CD14-positive monocyte (primary cell): ENCODE measurements around the gene NUP62. TPM values are rescaled to one million over a fixed set of nuclear protein-coding genes. Genes with fewer than 3 reads are reported as not detected.
A peak's percentile ranks its signal among the peaks of the same experiment; 100 is the strongest.

Experiments
- DNase-seq, 3 donors: peaks; one replicate each; pipeline ENCODE4 v3.0.0-alpha.2; 2011 to 2022
- H2AFZ ChIP-seq: 2 replicates; pipeline ENCODE4 v1.6.0; 2012; ENCODE audit warnings: mild to moderate bottlenecking, low read depth, low read length, inconsistent platforms; ENCODE audit not compliant: insufficient read depth, poor library complexity, severe bottlenecking
- H3K27ac ChIP-seq, 2 donors: 1 replicate in 1 of 2; 2 replicates in 1 of 2; pipeline ENCODE4 v1.5.1; 2012 to 2013; ENCODE audit warnings: low read length in 2 of 2, control low read depth in 1 of 2, inconsistent platforms in 1 of 2, low read depth in 1 of 2, mild to moderate bottlenecking in 1 of 2
- H3K27me3 ChIP-seq, 2 donors: one replicate each; pipeline versions ENCODE4 v1.6.0 to v1.6.1; 2011 to 2013; ENCODE audit warnings: low read length in 2 of 2; ENCODE audit not compliant: control insufficient read depth in 2 of 2, insufficient read depth in 2 of 2
- H3K36me3 ChIP-seq, 2 donors: replicated peaks in 1 of 2; 1 replicate in 1 of 2; 2 replicates in 1 of 2; pipeline versions ENCODE4 v1.5.1 to v1.6.1; 2012 to 2013; ENCODE audit warnings: low read length in 2 of 2, control low read depth in 1 of 2, inconsistent platforms in 1 of 2, mild to moderate bottlenecking in 1 of 2; ENCODE audit not compliant: insufficient read depth in 2 of 2, control insufficient read depth in 1 of 2
- H3K4me1 ChIP-seq, 2 donors: 1 replicate in 1 of 2; 2 replicates in 1 of 2; pipeline versions ENCODE4 v1.5.1 to v1.6.1; 2012 to 2013; ENCODE audit warnings: low read length in 2 of 2, control low read depth in 1 of 2, inconsistent platforms in 1 of 2, mild to moderate bottlenecking in 1 of 2, moderate library complexity in 1 of 2; ENCODE audit not compliant: insufficient read depth in 2 of 2, control insufficient read depth in 1 of 2
- H3K4me2 ChIP-seq: replicated peaks from 2 replicates; pipeline ENCODE3; 2012; ENCODE audit warnings: low read length, moderate library complexity, mild to moderate bottlenecking; ENCODE audit not compliant: poor library complexity, severe bottlenecking; ENCODE audit errors: extremely low read depth
- H3K4me3 ChIP-seq, 3 experiments: fragments of 200-600 bp in 1 of 3; sonication (generic) in 1 of 3; replicated peaks in 1 of 3; 1 replicate in 2 of 3; 2 replicates in 1 of 3; pipeline ENCODE4 v1.5.1; 2011 to 2013; ENCODE audit warnings: low read length in 3 of 3, mild to moderate bottlenecking in 3 of 3, control low read depth in 2 of 3, low read depth in 2 of 3, inconsistent platforms in 1 of 3, moderate library complexity in 1 of 3
- H3K79me2 ChIP-seq: 2 replicates; pipeline ENCODE4 v1.6.0; 2012; ENCODE audit warnings: mild to moderate bottlenecking, control low read depth, inconsistent platforms, low read length, moderate library complexity; ENCODE audit not compliant: insufficient read depth
- H3K9ac ChIP-seq: 2 replicates; pipeline ENCODE4 v1.6.0; 2017; ENCODE audit warnings: low read length, mild to moderate bottlenecking; ENCODE audit not compliant: insufficient read depth, poor library complexity, severe bottlenecking
- H3K9me3 ChIP-seq, 2 donors: replicated peaks in 1 of 2; 1 replicate in 1 of 2; 2 replicates in 1 of 2; pipeline versions ENCODE4 v1.5.1 to v1.6.1; 2012 to 2013; ENCODE audit warnings: low read length in 2 of 2, control low read depth in 1 of 2; ENCODE audit not compliant: control insufficient read depth in 1 of 2, insufficient read depth in 1 of 2
- H4K20me1 ChIP-seq: 2 replicates; pipeline ENCODE4 v1.6.0; 2012; ENCODE audit warnings: mild to moderate bottlenecking, low read length, control low read depth, moderate library complexity; ENCODE audit not compliant: insufficient read depth
- H3K27ac Mint-ChIP-seq, 7 donors: one replicate each; pipeline ENCODE4 v1.8.0; 2020; ENCODE audit warnings: mild to moderate bottlenecking in 7 of 7, mixed read lengths in 7 of 7, moderate library complexity in 6 of 7, inconsistent platforms in 2 of 7
- H3K27me3 Mint-ChIP-seq, 3 donors: one replicate each; pipeline ENCODE4 v1.8.0; 2021 to 2022; ENCODE audit warnings: low read depth in 3 of 3, mild to moderate bottlenecking in 3 of 3, mixed read lengths in 3 of 3, moderate library complexity in 3 of 3, inconsistent platforms in 1 of 3
- H3K36me3 Mint-ChIP-seq, 2 donors: one replicate each; pipeline ENCODE4 v1.8.0; 2020; ENCODE audit warnings: mixed read lengths in 2 of 2, inconsistent platforms in 1 of 2, mild to moderate bottlenecking in 1 of 2
- H3K4me1 Mint-ChIP-seq: one replicate; pipeline ENCODE4 v1.8.0; 2020; ENCODE audit warnings: mild to moderate bottlenecking, mixed read lengths
- H3K4me3 Mint-ChIP-seq, 2 donors: one replicate each; pipeline ENCODE4 v1.8.0; 2020; ENCODE audit warnings: mild to moderate bottlenecking in 2 of 2, mixed read lengths in 2 of 2, moderate library complexity in 1 of 2
- H3K9me3 Mint-ChIP-seq, 7 donors: one replicate each; pipeline ENCODE4 v1.8.0; 2020 to 2022; ENCODE audit warnings: mixed read lengths in 7 of 7, mild to moderate bottlenecking in 6 of 7, moderate library complexity in 6 of 7, inconsistent platforms in 2 of 7
- CTCF ChIP-seq: fragments of 200-600 bp; IDR thresholded peaks from one replicate; pipeline ENCODE4 v1.8.0; 2022; ENCODE audit warnings: antibody characterized with exemption, mild to moderate bottlenecking
- WGBS: methylation state at CpG from one replicate; pipeline ENCODE4 v1.1.5; 2013; ENCODE audit warnings: missing lambda C conversion rate; ENCODE audit not compliant: insufficient coverage; 5-methylcytosine and 5-hydroxymethylcytosine counted together
- intact Hi-C, 2 donors: fragments of 100-400 bp; cut with micrococcal nuclease; formaldehyde crosslinking; loops; one replicate each; pipeline versions ENCODE4 v1.15.0 to v1.15.1; 2023
- polyA plus RNA-seq, 3 donors: library from polyadenylated mRNA; depleted of rRNA in 1 of 3; unstranded in 2 of 3; stranded (reverse) in 1 of 3; fragments of 300-500 nt in 2 of 3; fragments of >200 nt in 1 of 3; fragmentation: Illumina TruSeq in 2 of 3; gene quantifications; 1 replicate in 2 of 3; 2 replicates in 1 of 3; pipeline ENCODE4 v1.2.3, GENCODE V29; 2012 to 2021

NUP62 gene
- polyA plus RNA-seq, 3 donors: 32.3 to 62.2 (median 48.6) TPM

GRCh38 chr19:49870309-49870901 is 58.9 kb downstream of the NUP62 start:
- H3K4me1 ChIP-seq: peaks cover 48 to 55% of the 10 kb centered on the region in 2 donors
- H3K4me3 ChIP-seq: peak overlapping the region; percentile 43 to 99 (median 56)
- H3K27me3 ChIP-seq: no peaks in the 10 kb centered on the region
- H3K36me3 ChIP-seq: no peaks in the 10 kb centered on the region
- no peaks in the 10 kb centered on the region for H3K9me3 ChIP-seq
- Mint-ChIP-seq H3K4me3 (no peak overlapping the region), H3K27me3 (peaks cover 0 to 3% (median 0%) of the 10 kb centered on the region in 3 donors), H3K36me3 (peaks cover 15 to 42% of the 10 kb centered on the region in 2 donors), H3K9me3 (no peaks in the 10 kb centered on the region), H3K4me1 (peaks cover 46% of the 10 kb centered on the region), H3K27ac (peak overlapping the region in 4 of 7 donors; percentile 69 to 92 (median 79))
- H3K9ac ChIP-seq: peak overlapping the region; percentile 63
- H3K4me2 ChIP-seq: peak overlapping the region; percentile 100
- peaks cover 14% of the 10 kb centered on the region for H4K20me1 ChIP-seq
- intact Hi-C loops: no loop called here
- peak overlapping the region; percentile 62 to 85 for H3K27ac ChIP-seq
- TF ChIP-seq CTCF: no peak
- peak overlapping the region; percentile 85 for H2AFZ ChIP-seq
- H3K79me2 ChIP-seq: peaks cover 34% of the 10 kb centered on the region
- 96% methylated on average over 12 of the region's 15 CpGs for WGBS
- DNase-seq: no peak

- peaks cover 34% of the 10 kb centered on the region for H3K79me2 ChIP-seq
- H3K4me3 ChIP-seq: peak overlapping the region; percentile 43 to 99 (median 56)
- no peaks in the 10 kb centered on the region for H3K9me3 Mint-ChIP-seq
- peak overlapping the region; percentile 100 for H3K4me2 ChIP-seq
- H3K27me3 ChIP-seq: no peaks in the 10 kb centered on the region
- H2AFZ ChIP-seq: peak overlapping the region; percentile 90
- no peak overlapping the region for H3K4me3 Mint-ChIP-seq
- peaks cover 49% of the 10 kb centered on the region for H3K4me1 Mint-ChIP-seq
- H3K27ac ChIP-seq: peak overlapping the region; percentile 77 to 85
- peaks cover 0 to 3% (median 0%) of the 10 kb centered on the region in 3 donors for H3K27me3 Mint-ChIP-seq
- peaks cover 17 to 45% of the 10 kb centered on the region in 2 donors for H3K36me3 Mint-ChIP-seq
- H3K27ac Mint-ChIP-seq: peak overlapping the region in 4 of 7 donors; percentile 69 to 92 (median 79)
- no peak for TF ChIP-seq CTCF
- H3K36me3 ChIP-seq: peaks cover 0 to 4% of the 10 kb centered on the region in 2 donors
- H4K20me1 ChIP-seq: peaks cover 20% of the 10 kb centered on the region
- intact Hi-C loops: loop anchor here (5.0 kb wide), 3 partner anchors 52 to 102 kb away; partner anchors contain the start of genes AP2A1 (in 1 of the 2), FUZ (in 1 of the 2) and MED25 (in 1 of the 2)
- under 1% methylated on average over 62 of the region's 67 CpGs for WGBS
- H3K9ac ChIP-seq: peak overlapping the region; percentile 63
- peak; percentile 98 to 100 (median 99) for DNase-seq
- H3K9me3 ChIP-seq: no peaks in the 10 kb centered on the region
- H3K4me1 ChIP-seq: peaks cover 51 to 59% of the 10 kb centered on the region in 2 donors
These were observed 59.6 kb downstream of the NUP62 start for GRCh38 chr19:49869484-49870308.
